Medulla oblongata (tissue), 1 donor: ENCODE data around the gene PPP1R15A.
"Not testable (repeated sequence)": the region's sequence is repeated elsewhere in the genome, so short reads cannot be mapped to it uniquely, and the experiment has no call there.

Source experiments
- DNase-seq: peaks from one replicate; pipeline ENCODE4 v3.0.0-alpha.2; 2015; ENCODE audit errors: extremely low spot score

Gene PPP1R15A

GRCh38 chr19:48859711-48860572, 12.3 kb upstream of the PPP1R15A start:
- DNase-seq = peak; percentile 67

GRCh38 chr19:48861313-48861712, 10.9 kb upstream of the PPP1R15A start:
- no peak for DNase-seq

- no peak for DNase-seq
Measured at GRCh38 chr19:48862827-48863226, 9.4 kb upstream of the PPP1R15A start.

- no peak for DNase-seq
Measured at GRCh38 chr19:48866692-48867091, 5.5 kb upstream of the PPP1R15A start.

- no peak for DNase-seq
Measured at GRCh38 chr19:48867123-48867745, 5.0 kb upstream of the PPP1R15A start.

GRCh38 chr19:48867746-48868113, 4.5 kb upstream of the PPP1R15A start:
- no peak for DNase-seq

GRCh38 chr19:48868114-48868886, 3.9 kb upstream of the PPP1R15A start, which contains the start of gene PLEKHA4:
Gene PLEKHA4, minus strand, starts transcription at chr19:48868617. Its CDS starts 997 bp downstream, at chr19:48867620.
- no peak for DNase-seq

- DNase-seq = no peak
Measured at GRCh38 chr19:48870048-48870447, 2.2 kb upstream of the PPP1R15A start.

GRCh38 chr19:48871471-48872181, 595 bp upstream of the PPP1R15A start:
- DNase-seq = not testable (repeated sequence)

- DNase-seq = peak; percentile 78
Measured at GRCh38 chr19:48872884-48873475, 759 bp downstream of the PPP1R15A start.

- peak; percentile 25 for DNase-seq
Measured at GRCh38 chr19:48873476-48874302, 1.5 kb downstream of the PPP1R15A start.

GRCh38 chr19:48874303-48875135, 2.3 kb downstream of the PPP1R15A start:
- DNase-seq = peak; percentile 25

GRCh38 chr19:48876043-48876981, 4.1 kb downstream of the PPP1R15A start:
- DNase-seq = not testable (repeated sequence)

- no peak for DNase-seq
Measured at GRCh38 chr19:48877855-48878195, 5.6 kb downstream of the PPP1R15A start.

GRCh38 chr19:48878196-48879024, 6.2 kb downstream of the PPP1R15A start:
- DNase-seq = no peak

- no peak for DNase-seq
Measured at GRCh38 chr19:48879025-48879637, 6.9 kb downstream of the PPP1R15A start.

GRCh38 chr19:48879696-48880095, 7.5 kb downstream of the PPP1R15A start:
- not testable (repeated sequence) for DNase-seq
